RPMI8226 (cell line): ENCODE measurements around the gene OR52E6.
A peak's percentile ranks its signal among the peaks of the same experiment; 100 is the strongest.

Experiments
- DNase-seq: peaks from one replicate; pipeline ENCODE4 v3.0.0-alpha.2; 2015

Gene OR52E6

GRCh38 chr11:5841797-5842196 lies at the start of gene OR52E6:
OR52E6 (minus strand) TSS chr11:5841897; CDS start chr11:5841897, 0 bp downstream.
- DNase-seq, result no peak

- no peak for DNase-seq
Observed at GRCh38 chr11:5891216-5891800, 49.6 kb upstream of the OR52E6 start.

DNA sequence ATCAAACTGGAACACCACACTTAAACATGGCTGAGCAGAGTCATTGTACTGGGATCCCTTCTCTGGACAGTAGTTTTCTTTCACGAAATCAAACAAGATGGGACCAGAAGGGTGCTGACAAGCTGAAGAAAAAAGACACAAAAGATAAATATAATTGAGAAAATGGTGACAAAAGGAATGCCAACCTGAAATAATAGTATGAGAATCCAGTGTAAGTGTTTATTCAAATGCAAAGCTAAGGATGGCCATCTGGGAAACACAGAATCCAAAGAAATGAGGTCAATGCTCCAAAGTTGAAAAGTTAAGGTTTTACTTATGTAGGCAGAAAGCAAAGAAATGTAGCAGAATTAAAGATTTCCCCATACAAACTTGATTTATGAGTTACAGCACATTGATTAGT lies 46.0 kb upstream of the OR52E6 start:
- DNase-seq, result no peak

GRCh38 chr11:5887172-5887571 lies 45.5 kb upstream of the OR52E6 start:
- no peak for DNase-seq

DNA sequence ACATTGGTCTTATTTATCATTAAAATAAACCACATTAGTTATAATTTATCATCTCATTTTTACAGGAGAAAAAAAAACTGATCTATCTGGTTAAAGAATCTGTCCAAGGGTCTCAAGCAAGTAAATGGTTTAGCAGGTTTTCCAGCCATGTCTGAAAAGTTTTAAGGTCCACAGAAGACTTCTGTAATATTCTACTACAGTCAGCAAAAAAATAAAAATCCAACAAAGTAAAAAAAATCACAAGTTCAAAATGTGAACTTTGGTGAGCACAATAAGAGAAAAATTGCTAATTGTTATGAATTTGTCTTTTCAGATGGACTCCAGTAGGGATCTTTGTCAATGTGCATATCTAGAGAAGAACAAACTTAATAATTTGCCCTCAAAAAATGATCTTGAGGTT lies 40.1 kb upstream of the OR52E6 start:
- DNase-seq, result no peak

DNA sequence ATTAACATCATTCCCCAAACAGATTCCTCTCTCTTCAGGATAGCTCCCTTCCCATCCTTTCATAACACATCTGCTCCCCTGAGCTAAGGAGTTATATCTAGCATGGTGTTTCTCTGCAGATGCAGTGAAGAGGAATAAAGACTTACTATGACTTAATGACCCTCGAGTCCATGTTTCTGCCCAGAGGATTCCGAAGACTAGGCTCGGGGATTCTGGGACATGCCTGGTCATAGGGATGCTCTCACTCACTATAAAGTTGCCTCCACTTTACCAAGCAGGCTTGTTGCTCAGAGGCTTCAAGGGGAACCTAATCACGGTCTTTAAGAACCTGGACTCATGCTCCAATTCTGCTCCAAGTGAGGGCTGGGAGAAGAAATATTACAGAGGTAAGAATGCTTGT lies 38.6 kb upstream of the OR52E6 start, which contains the start of gene OR52E4:
Gene OR52E4, plus strand, starts transcription at position 301 of the 400 bp plus-strand sequence. CDS start 3,664 bp downstream, outside the sequence.
- no peak for DNase-seq

DNA sequence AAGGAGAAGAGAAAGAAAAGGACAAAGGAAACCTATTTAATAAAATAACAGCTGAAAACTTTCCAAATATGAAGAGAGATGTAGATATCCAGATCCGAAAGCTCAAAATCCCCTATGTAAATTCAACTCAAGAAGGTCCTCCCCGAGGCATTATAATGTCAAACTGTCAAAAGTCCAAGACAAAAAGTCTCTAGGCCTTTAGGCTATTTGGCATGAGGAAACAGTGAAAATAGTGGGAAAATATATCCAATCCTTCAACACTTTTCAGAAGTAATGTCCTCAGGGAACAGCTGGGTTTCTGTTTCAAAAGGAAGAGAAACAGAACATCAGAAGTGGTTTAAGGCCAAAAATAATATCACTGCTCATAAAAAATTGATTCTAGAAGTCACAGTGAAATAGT lies 36.9 kb upstream of the OR52E6 start:
- DNase-seq, result no peak

DNA sequence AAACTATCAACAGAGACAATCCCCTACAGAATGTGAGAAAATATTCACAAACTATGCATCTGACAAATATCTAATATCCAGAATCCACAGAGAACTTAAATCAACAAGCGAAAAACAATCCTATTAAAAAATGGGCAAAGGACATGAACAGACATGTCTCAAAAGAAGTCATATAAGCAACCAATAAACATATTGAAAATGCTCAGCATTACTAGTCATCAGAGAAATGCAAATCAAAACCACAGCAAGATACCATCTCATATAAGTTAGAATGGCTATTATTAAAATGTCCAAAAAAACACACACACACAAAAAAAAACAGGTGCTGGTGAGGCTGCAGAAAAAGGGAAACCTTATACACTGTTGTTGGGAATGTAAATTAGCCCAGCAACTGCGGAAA lies 24.1 kb upstream of the OR52E6 start:
- no peak for DNase-seq

GRCh38 chr11:5857590-5857989 lies 15.9 kb upstream of the OR52E6 start, which contains the start of gene OR52E8:
OR52E8 (minus strand) TSS chr11:5857690; CDS start chr11:5857690, 0 bp downstream.
- no peak for DNase-seq

- DNase-seq, result no peak
Observed at GRCh38 chr11:5851002-5851401, 9.3 kb upstream of the OR52E6 start.

DNA sequence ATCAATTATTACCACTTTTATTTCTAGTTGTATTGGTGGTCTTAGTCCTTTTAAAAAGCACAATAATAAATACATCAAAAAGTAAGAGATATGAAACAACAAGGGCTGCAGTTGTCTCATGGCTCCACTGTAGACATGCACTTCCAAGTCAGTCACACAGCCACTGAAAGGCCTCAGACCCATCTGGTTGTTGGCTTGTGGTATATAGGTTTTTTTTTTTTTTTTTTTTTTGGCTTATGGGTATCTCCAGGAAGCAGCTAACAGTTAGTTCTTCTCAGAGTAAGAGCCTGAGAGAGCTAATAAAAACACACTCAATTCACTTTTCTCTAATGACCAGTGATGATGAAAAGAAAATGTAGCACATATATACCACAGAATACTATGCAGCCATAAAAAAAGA lies 6.0 kb upstream of the OR52E6 start:
- DNase-seq, result no peak

GRCh38 chr11:5846701-5847100 lies 5.0 kb upstream of the OR52E6 start:
- no peak for DNase-seq

DNA sequence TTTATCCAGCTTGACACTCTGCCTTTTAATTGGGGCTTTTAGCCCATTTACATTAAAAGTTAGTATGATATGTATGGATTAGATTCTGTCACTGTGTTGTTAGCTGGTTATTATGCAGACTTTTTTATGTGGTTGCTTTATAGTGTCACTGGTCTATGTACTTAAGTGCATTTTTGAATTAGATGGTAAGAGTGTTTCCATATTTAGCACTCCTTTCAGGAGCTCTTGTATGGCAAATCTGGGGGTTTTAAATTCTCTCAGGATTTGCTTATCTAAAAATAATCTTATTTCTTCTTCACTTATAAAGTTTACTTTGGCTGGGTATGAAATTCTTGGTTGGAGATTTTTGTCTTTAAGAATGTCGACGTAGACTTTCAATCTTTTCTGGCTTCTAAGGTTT lies 4.0 kb downstream of the OR52E6 start:
- DNase-seq, result no peak

GRCh38 chr11:5833446-5833845 lies 8.3 kb downstream of the OR52E6 start:
- no peak for DNase-seq

DNA sequence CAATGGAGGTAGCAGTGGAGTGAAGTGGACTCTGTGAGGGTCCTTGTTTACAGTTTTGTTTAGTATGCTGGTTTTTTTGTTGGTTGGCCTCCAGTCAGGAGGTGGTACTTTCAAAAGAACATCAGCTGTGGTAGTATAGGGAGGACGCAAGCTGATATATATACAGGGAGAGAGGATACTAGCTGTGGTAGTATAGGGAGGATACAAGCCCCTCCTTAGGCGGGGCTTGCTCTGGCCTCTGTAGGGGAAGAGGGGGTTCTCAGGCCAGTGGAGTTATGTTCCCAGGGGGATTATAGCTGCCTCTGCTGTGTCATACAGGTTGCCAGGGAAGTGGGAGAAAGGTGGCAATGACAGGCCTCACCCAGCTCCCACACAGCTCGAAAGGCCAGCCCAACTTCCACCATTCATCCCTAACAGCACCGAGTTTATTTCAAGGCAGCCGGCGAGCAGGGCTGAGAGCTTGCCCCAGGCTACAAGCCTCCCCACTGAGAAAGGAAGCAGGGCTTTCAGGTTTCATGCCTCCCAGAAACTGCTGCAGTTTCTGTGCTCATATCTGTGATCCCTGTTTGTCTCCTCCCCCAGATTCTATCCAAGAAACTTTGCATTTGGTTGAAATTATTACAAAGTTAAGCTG lies 10.4 kb downstream of the OR52E6 start:
- DNase-seq, result no peak

DNA sequence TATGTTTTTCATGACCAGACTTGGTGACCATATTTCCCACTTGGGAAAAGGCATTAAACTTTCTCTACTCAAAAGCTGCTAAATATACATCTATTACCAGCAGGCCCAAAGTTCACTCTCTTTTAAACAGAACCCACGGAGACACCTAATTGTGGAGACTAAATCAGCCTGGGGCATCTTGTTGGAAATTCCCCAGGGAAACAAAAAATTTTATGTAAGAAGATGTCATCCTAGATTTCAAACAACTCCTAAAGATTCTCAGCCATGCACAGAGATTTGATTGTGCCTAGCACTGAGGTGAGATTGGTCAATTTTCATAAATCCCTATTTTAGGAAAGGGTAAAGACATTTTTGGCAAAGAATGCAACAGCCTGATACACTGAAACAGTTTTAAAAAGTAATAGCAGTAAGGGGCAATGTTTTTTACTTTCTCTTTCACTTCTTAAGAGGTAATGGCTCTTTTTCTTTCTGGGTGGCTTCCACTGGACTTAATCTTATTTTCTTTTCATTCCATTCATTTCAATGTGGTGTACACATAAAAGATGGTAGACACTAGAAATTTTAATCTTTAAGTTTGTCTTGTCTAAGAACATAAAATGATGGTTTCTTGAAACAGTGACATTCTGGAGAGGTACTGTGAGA lies 23.3 kb downstream of the OR52E6 start:
- DNase-seq, result no peak

DNA sequence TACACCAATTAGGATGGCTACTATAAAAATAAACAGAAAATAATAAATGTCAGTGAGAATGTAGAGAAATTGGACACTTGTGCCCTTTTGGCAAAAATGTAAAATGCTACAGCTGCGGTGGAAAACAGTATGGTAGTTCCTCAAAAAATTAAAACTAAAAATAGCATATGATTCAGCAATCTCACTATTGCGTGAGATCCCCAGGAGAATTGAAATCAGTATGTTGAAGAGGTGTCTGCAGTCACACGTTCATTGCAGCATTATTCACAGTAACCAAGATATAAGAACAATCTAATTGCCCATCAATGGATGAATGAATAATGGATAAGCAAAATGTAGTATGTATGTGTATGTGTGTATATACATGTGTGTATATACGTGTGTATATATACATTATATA lies 26.2 kb downstream of the OR52E6 start:
- no peak for DNase-seq

DNA sequence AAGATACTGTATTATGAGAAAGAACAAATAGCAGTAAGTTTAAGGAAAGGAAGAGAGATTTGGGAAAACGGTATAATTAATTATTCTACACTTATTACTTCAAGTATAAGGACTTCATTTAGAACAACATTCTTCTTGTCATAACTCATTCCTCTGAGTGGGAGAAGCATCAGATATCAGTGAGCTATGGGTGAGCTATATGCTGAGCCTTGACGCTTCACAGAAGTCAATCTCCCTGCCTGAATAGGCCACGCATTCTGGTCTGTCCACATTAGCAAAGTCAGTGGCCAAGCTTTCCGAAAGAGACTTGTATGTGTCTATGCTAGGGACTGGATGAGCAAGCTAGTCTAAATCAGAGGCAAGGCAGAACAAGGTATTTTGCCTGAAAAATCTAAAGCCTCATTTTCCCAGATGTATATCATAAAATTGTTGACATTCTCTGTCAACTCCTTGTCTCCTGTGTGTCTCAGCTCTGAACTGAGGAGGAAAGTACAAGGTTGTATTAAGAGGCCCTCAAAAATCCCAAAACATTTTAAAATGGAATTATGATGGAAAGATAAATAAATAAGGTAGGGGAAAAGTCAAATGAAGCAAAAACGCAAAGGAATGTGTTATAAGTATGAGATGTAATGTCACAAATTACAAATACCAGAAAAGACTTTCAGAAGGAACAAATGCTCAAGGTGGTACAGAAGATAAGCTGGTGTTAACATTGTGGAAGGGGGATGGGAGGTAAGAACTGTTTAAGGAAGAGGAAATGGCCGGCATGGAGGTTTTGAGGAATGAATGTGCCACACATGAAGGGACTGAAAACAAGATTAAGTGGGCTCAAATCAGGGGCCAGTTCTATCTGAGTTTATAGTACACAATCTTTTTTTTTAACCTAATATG lies 31.5 kb downstream of the OR52E6 start:
- DNase-seq, result no peak

GRCh38 chr11:5809122-5809519 lies 32.6 kb downstream of the OR52E6 start:
- DNase-seq, result no peak

DNA sequence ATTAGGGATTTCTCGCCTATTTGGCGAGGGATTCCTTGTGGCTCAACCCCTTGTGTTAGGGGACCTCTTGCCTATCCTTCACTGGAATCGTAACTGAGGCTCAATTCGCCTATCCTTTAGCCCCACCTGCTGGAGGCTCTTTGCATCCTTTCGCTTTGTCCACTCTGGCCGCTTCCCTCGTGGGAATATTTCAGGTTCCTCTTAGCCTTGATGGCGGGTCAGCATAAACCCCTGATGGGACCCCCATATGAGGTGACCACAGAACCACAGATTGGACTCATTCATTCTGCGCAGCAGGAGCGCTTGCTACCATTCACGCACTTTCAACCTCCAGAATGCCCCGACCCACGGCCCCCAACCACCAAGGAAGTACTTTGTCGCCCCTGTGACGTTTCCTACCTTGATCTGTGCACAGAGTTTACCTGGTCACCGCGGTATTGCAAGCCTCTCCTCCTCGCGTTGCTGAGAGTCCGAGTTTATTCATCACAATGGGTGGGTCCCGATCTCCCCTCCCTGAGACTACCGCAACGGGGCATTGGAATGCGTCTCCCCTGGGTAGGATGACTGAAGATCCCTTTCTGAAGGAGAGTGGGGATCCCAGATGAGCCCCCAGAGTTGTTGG lies 33.1 kb downstream of the OR52E6 start, which contains the start of gene OR52N2:
Gene OR52N2, plus strand, starts transcription at position 425 of the 622 bp plus-strand sequence. CDS start 11,412 bp downstream, outside the sequence.
- DNase-seq, result peak; percentile 64

- no peak for DNase-seq
Observed at GRCh38 chr11:5807580-5807979, 34.1 kb downstream of the OR52E6 start.

DNA sequence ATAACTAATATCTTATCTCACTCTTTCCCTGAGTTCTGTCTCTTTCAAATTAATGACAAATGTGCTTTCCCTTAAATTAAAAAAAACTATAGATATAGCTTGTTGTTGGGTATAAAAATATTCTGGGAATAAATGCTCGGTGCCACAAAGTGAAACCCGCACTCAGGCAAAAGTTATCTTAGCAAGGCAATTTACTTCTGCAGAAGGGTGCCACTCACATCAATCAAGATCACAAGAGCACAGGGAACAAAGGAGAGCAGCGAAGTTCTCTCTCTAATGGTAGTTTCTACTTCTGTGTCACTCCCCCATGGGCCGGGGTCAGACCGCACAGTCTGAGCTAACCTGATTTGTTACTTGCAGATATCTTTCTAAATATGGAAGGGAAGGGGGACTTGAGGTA lies 37.7 kb downstream of the OR52E6 start:
- DNase-seq, result no peak

DNA sequence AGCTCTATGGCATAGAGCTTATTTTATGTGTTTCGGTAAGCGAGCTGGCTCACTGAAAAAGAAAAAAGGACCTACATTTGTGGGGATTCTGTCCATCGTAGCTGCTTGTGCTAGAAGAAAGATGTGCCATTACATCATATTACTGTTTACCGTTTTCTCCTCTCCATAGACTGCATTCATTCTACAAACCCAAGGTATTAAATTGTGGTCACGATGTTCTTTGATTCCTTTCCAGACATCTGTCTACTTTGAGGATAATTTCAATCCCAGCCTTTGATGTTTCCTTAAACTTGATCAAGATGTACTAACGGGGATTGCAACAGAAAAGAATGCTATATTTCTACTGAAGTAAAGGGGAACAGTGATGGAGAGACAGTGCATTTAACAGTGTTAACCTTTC lies 45.2 kb downstream of the OR52E6 start:
- no peak for DNase-seq
